ENCODE data around the gene GNRH2.
"Not testable (repeated sequence)": the region's sequence is repeated elsewhere in the genome, so short reads cannot be mapped to it uniquely, and the experiment has no call there.

Gene GNRH2

DNA sequence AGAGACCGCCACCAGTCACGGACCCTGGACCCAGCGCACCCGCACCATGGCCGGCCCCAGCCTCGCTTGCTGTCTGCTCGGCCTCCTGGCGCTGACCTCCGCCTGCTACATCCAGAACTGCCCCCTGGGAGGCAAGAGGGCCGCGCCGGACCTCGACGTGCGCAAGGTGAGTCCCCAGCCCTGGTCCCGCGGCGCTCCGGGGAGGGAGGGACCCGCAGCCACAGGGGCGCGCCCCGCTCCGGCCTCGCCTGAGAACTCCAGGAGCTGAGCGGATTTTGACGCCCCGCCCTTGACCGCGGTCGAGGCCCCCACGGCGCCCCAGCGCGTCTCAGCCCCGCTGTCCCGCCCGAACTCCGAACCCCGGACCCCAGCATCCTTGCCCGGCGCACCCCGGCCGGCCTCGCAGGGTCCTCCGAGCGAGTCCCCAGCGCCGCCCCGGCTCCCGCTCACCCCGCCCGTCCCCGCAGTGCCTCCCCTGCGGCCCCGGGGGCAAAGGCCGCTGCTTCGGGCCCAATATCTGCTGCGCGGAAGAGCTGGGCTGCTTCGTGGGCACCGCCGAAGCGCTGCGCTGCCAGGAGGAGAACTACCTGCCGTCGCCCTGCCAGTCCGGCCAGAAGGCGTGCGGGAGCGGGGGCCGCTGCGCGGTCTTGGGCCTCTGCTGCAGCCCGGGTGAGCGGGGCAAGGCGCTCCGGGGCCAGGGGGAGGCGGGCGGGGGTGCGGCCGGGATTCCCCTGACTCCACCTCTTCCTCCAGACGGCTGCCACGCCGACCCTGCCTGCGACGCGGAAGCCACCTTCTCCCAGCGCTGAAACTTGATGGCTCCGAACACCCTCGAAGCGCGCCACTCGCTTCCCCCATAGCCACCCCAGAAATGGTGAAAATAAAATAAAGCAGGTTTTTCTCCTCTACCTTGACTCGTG, 28.4 kb downstream of the GNRH2 start, which contains the start of gene OXT:
Gene OXT (plus strand): TSS at position 11 of the 920 bp plus-strand sequence. CDS start 36 bp downstream, at position 47.
- CTCF ChIA-PET = no interaction called here
- TF ChIP-seq, protein P1, sequence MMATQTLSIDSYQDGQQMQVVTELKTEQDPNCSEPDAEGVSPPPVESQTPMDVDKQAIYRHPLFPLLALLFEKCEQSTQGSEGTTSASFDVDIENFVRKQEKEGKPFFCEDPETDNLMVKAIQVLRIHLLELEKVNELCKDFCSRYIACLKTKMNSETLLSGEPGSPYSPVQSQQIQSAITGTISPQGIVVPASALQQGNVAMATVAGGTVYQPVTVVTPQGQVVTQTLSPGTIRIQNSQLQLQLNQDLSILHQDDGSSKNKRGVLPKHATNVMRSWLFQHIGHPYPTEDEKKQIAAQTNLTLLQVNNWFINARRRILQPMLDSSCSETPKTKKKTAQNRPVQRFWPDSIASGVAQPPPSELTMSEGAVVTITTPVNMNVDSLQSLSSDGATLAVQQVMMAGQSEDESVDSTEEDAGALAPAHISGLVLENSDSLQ (IDR thresholded peaks at IDR 0.05) = no peak
- TF ChIP-seq BHLHE40 (IDR thresholded peaks at IDR 0.05; ENCODE audit: borderline replicate concordance) (no peak), SP1 (IDR thresholded peaks at IDR 0.05) (no peak), FOXM1 (IDR thresholded peaks at IDR 0.05; ENCODE audit: borderline replicate concordance) (no peak), ZNF384 (IDR thresholded peaks at IDR 0.05) (no peak), CTBP1 (IDR thresholded peaks at IDR 0.05; ENCODE audit: borderline replicate concordance) (no peak), TARDBP (IDR thresholded peaks at IDR 0.05) (no peak), NFRKB (IDR thresholded peaks at IDR 0.05) (no peak), LEF1 (IDR thresholded peaks at IDR 0.05; ENCODE audit: borderline replicate concordance) (no peak), ELF4 (IDR thresholded peaks at IDR 0.05) (no peak), SUZ12 (IDR thresholded peaks at IDR 0.05) (no peak), ARNT (IDR thresholded peaks at IDR 0.05) (no peak), FOXA1 (IDR thresholded peaks at IDR 0.05) (no peak), L3MBTL2 (conservative IDR thresholded peaks at IDR 0.05) (no peak), HDGF (IDR thresholded peaks at IDR 0.05; ENCODE audit: borderline replicate concordance) (no peak), FOXK2 (IDR thresholded peaks at IDR 0.05) (no peak)
- no peak for DNase-seq (ENCODE audit: extremely low spot score)
- POLR2A ChIA-PET = no interaction called here

DNA sequence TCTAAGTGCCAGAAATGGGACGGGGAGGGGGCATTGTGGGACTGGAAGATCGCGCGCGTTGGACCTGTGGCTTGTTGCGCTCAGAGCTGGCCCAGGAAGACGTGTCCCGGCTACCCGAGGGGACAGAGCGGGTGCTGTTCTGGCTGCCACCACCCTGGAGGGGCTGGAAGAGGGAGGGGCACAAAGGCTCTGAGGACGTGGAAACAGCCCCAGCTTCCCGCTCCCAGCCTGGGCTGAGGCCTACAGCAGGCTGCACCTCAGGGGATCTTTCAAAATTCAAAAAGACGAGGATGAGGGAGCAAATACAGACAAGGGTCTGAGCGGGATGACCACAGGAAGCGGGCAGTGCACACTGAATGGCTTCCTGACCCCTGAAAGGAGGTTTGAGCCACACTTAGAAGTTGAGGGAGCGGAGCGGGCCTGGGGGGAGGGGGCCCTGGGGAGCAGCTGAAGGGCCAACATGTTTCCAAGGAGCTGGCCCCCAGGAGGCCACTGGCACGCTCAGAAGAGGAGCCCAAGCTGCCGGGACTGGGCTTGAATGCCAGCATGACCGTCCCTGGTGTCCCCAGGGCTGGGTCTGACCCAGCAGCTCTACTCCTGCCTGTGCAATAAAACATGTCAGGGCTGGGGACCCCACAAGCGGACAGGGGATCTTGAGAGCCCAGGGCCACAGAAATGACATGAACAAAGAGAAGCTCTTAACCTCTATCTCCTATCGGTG, 29.3 kb downstream of the GNRH2 start:
- POLR2A ChIA-PET = interaction anchor here (0.8 kb wide), 1 partner anchor 16 kb away, joined by 3 read pairs; no protein-coding TSS in a partner anchor
- no peak for DNase-seq (ENCODE audit: extremely low spot score)
- CTCF ChIA-PET = interaction anchor here (0.6 kb wide), 1 partner anchor 20 kb away, joined by 3 read pairs; no protein-coding TSS in a partner anchor
- no peak for TF ChIP-seq L3MBTL2 (conservative IDR thresholded peaks at IDR 0.05)

DNA sequence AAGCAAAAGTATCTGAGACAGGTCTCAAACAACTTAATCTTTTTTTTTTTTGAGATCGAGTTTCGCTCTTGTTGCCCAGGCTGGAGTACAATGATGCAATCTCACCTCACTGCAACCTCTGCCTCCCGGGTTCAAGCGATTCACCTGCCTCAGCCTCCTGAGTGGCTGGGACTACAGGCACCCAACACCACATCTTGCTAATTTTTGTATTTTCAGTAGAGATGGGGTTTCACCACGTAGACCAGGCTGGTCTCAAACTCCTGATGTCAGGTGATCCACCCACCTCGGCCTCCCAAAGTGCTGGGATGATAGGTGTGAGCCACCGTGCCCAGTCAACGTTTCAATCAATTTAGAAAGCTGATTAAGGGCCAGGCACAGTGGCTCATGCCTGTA, 29.8 kb downstream of the GNRH2 start:
- POLR2A ChIA-PET = interaction anchor here (0.8 kb wide), 1 partner anchor 16 kb away, joined by 3 read pairs; no protein-coding TSS in a partner anchor
- CTCF ChIA-PET = interaction anchor here (0.6 kb wide), 1 partner anchor 21 kb away, joined by 3 read pairs; no protein-coding TSS in a partner anchor
- not testable (repeated sequence) for DNase-seq (ENCODE audit: extremely low spot score)

DNA sequence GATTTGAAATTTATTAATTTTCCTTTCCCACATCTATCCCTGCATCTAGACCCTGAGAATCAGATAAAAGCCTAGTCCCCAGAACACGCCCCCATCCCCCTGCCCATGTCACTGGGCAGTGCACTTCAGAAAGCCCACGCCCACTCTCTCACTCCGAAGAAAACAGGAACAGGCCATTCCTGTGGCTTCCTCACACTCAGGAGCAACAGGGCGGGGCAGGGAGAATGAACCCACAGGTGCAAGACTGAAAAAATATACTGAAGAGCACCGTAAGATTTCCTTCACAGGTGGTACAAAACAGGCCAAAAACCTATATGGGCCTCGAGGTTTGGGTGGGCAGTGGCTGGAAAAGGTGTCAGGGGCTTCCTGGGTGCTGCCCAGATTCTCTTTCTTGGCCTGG, 31.4 kb downstream of the GNRH2 start:
- POLR2A ChIA-PET = no interaction called here
- DNase-seq (ENCODE audit: extremely low spot score) = no peak

DNA sequence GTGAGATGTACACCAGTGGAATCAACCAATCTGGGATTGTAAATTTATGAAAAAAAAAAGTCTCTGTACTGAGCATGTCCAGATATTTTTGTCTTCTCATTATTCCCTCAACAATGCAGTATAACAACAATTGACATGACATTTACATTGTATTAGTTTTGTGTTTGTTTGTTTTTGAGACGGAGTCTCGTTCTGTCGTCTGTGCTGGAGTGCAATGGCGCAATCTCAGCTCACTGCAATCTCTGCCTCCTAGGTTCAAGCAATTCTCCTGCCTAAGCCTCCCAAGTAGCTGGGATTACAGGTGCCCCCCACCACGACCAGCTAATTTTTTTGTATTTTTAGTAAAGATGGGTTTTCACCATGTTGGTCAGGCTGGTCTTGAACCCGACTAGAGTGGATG, 31.9 kb downstream of the GNRH2 start:
- CTCF ChIA-PET; POLR2A ChIA-PET; DNase-seq (ENCODE audit: extremely low spot score): not testable (repeated sequence)

More for the DNA sequence above, 31.4 kb downstream of the GNRH2 start:
- TF ChIP-seq ARNT (IDR thresholded peaks at IDR 0.05) = no peak
- no peak for TF ChIP-seq FOXM1 (IDR thresholded peaks at IDR 0.05; ENCODE audit: borderline replicate concordance)
- TF ChIP-seq ZNF384 (IDR thresholded peaks at IDR 0.05) = no peak
- CTCF ChIA-PET = no interaction called here

DNA sequence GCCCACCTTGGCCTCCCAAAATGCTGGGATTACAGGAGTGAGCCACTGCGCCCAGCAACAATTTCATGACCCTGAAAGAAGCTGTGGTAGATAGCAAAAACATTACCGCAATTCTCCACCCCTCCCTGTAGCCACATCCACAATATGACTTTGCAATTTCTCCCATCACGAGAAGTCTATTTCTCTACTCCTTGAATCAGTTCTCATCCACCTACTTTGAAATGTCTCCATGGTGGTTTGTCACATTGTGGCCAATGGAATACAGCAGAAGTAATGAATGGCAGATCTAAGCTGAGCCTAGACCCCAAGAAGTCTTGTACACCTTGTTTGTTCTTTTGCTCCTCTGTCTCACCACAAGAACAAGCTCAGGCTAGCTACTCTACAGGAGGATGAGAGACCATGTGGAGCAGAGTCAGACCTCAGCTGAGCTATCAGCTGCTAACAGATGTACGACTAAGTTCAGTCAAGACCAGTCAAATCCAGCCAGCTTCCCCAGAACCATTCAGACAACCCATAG, 34.3 kb downstream of the GNRH2 start:
- DNase-seq (ENCODE audit: extremely low spot score) = no peak
- ChIA-PET CTCF (interaction anchor here (0.6 to 1.1 kb wide), 2 partner anchors 24 to 425 kb away, joined by 3 to 4 read pairs; partner anchors contain the start of gene NOP56), POLR2A (no interaction called here)
- TF ChIP-seq ARNT (IDR thresholded peaks at IDR 0.05) (no peak), CTBP1 (IDR thresholded peaks at IDR 0.05; ENCODE audit: borderline replicate concordance) (no peak), BHLHE40 (IDR thresholded peaks at IDR 0.05; ENCODE audit: borderline replicate concordance) (no peak), SP1 (IDR thresholded peaks at IDR 0.05) (no peak), L3MBTL2 (conservative IDR thresholded peaks at IDR 0.05) (no peak), TARDBP (IDR thresholded peaks at IDR 0.05) (no peak)

DNA sequence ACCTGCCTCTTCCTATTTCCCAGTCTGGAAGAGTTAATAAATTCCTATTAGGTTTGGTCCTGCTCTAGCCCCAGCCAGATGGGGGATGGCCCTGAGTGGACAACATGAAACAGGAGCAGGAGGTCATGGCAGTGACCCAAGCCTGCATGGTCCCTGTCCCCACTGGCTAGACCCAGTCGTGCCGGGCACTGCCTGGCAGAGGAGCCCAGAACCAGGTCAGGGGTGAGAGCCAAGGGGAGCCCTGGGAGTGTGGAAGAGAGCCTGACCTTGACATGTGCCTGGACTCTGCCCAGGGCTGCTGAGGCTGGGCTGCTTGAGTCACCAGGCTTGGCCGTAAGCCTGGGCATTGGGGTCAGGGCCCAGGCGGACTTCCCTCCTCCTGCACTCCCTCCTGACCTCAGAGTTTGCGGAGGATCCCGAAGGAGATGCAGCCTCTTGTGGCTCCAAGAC, 37.5 kb downstream of the GNRH2 start:
- TF ChIP-seq ZNF384 (IDR thresholded peaks at IDR 0.05) (no peak), SP1 (IDR thresholded peaks at IDR 0.05) (no peak), ARNT (IDR thresholded peaks at IDR 0.05) (no peak), TARDBP (IDR thresholded peaks at IDR 0.05) (no peak), SUZ12 (IDR thresholded peaks at IDR 0.05) (no peak), HDGF (IDR thresholded peaks at IDR 0.05; ENCODE audit: borderline replicate concordance) (no peak), NFRKB (IDR thresholded peaks at IDR 0.05) (no peak), ELF4 (IDR thresholded peaks at IDR 0.05) (no peak), CTBP1 (IDR thresholded peaks at IDR 0.05; ENCODE audit: borderline replicate concordance) (no peak), FOXM1 (IDR thresholded peaks at IDR 0.05; ENCODE audit: borderline replicate concordance) (no peak), FOXA1 (IDR thresholded peaks at IDR 0.05) (no peak)
- TF ChIP-seq, protein P1 (IDR thresholded peaks at IDR 0.05) = no peak
- ChIA-PET POLR2A (no interaction called here), CTCF (no interaction called here)
- DNase-seq (ENCODE audit: extremely low spot score) = no peak
